Neural cell (in vitro differentiated cells): ENCODE measurements around the gene CST4.

ENCODE experiments used
- EP300 ChIP-seq: fragments of 450-650 bp; conservative IDR thresholded peaks from 2 replicates; pipeline ENCODE4 v1.6.1; 2014; ENCODE audit warnings: antibody characterized with exemption, mild to moderate bottlenecking, moderate library complexity; ENCODE audit not compliant: poor library complexity, severe bottlenecking
- EZH2 ChIP-seq: fragments of 200-600, 300-800 bp; shearing (Covaris generic), sonication (generic); IDR thresholded peaks from 2 replicates; pipeline ENCODE4 v1.6.1; 2014; ENCODE audit warnings: antibody characterized with exemption, low read length, borderline replicate concordance, mild to moderate bottlenecking; ENCODE audit not compliant: insufficient read depth, poor library complexity, severe bottlenecking
- MXI1 ChIP-seq: fragments of 450-650 bp; conservative IDR thresholded peaks from 2 replicates; pipeline ENCODE4 v1.6.1; 2014; ENCODE audit warnings: antibody characterized with exemption, mild to moderate bottlenecking; ENCODE audit not compliant: poor library complexity, severe bottlenecking
- POLR2AphosphoS5 ChIP-seq: IDR thresholded peaks from 2 replicates; pipeline ENCODE4 v1.6.1; 2012
- RAD21 ChIP-seq: fragments of 450-650 bp; conservative IDR thresholded peaks from 2 replicates; pipeline ENCODE4 v1.6.1; 2014; ENCODE audit warnings: antibody characterized with exemption, mild to moderate bottlenecking, moderate library complexity
- REST ChIP-seq: IDR thresholded peaks from 2 replicates; pipeline ENCODE4 v1.6.1; 2012; ENCODE audit warnings: borderline replicate concordance
- SMC3 ChIP-seq: fragments of 450-650 bp; conservative IDR thresholded peaks from 2 replicates; pipeline ENCODE4 v1.6.1; 2014; ENCODE audit warnings: antibody characterized with exemption, mild to moderate bottlenecking, moderate library complexity; ENCODE audit not compliant: poor library complexity
- TAF1 ChIP-seq: IDR thresholded peaks from 2 replicates; pipeline ENCODE4 v1.6.1; 2012; ENCODE audit warnings: low read depth
- TF ChIP-seq, protein P1 (sequence below): fragments of 450-650 bp; IDR thresholded peaks from 2 replicates; pipeline ENCODE4 v1.5.1; 2014; ENCODE audit warnings: antibody characterized with exemption, mild to moderate bottlenecking, moderate library complexity; ENCODE audit not compliant: poor library complexity, severe bottlenecking

- TF ChIP-seq POLR2AphosphoS5 (no peak), REST (no peak), MXI1 (no peak), EZH2 (no peak), RAD21 (no peak), SMC3 (no peak), EP300 (no peak), TAF1 (no peak)
- TF ChIP-seq, protein P1, sequence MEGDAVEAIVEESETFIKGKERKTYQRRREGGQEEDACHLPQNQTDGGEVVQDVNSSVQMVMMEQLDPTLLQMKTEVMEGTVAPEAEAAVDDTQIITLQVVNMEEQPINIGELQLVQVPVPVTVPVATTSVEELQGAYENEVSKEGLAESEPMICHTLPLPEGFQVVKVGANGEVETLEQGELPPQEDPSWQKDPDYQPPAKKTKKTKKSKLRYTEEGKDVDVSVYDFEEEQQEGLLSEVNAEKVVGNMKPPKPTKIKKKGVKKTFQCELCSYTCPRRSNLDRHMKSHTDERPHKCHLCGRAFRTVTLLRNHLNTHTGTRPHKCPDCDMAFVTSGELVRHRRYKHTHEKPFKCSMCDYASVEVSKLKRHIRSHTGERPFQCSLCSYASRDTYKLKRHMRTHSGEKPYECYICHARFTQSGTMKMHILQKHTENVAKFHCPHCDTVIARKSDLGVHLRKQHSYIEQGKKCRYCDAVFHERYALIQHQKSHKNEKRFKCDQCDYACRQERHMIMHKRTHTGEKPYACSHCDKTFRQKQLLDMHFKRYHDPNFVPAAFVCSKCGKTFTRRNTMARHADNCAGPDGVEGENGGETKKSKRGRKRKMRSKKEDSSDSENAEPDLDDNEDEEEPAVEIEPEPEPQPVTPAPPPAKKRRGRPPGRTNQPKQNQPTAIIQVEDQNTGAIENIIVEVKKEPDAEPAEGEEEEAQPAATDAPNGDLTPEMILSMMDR = no peak
These were observed 25.7 kb downstream of the CST4 start for GRCh38 chr20:23663180-23663579.
